Endothelial cell of umbilical vein (primary cell): Measurements from ENCODE around the gene UGT1A3. TPM values are rescaled to one million over a fixed set of nuclear protein-coding genes. Genes with fewer than 3 reads are reported as not detected.

Experiments
- BruUV-seq: library from RNA; stranded (reverse); fragments of 400-500 nt; replicated peaks from 2 replicates; lab custom pipeline; 2021; lab: Mats Ljungman, UMichigan
- CTCF ChIA-PET: fragments of 300-600, 350-600 bp; sonication (Branson Sonifier 250); formaldehyde crosslinking; loops from one replicate; lab custom pipeline; 2021; ENCODE audit warnings: antibody characterized with exemption, inconsistent platforms; lab: Charles Lee
- POLR2A ChIA-PET: fragments of 300-600, 350-600 bp; sonication (Branson Sonifier 250); formaldehyde crosslinking; loops from one replicate; lab custom pipeline; 2021; ENCODE audit warnings: antibody characterized with exemption, inconsistent platforms; lab: Charles Lee
- DNase-seq: peaks from one replicate; pipeline ENCODE4 v3.0.0-alpha.2; 2011; ENCODE audit warnings: low read depth, low spot score
- FAIRE-seq: peaks from 2 replicates; lab custom pipeline; 2011; peaks lifted over from hg19 to GRCh38; lab: Jason Lieb, UNC
- H2AFZ ChIP-seq: 2 replicates; pipeline ENCODE4 v1.6.0; 2012; ENCODE audit warnings: low read depth, low read length, control low read depth, inconsistent platforms
- H3K27ac ChIP-seq: 2 replicates; pipeline ENCODE4 v1.5.1; 2011; ENCODE audit warnings: low read depth, mild to moderate bottlenecking, control low read depth, low read length, moderate library complexity; ENCODE audit not compliant: insufficient read depth
- H3K27me3 ChIP-seq, 2 experiments: 2 replicates each; pipeline versions ENCODE4 v1.6.0 to v1.6.1; 2011; ENCODE audit warnings: low read length in 2 of 2, mixed read lengths in 1 of 2; ENCODE audit not compliant: control insufficient read depth in 2 of 2, insufficient read depth in 2 of 2
- H3K36me3 ChIP-seq, 2 experiments: 2 replicates in 1 of 2; 3 replicates in 1 of 2; pipeline ENCODE4 v1.5.1; 2011; ENCODE audit warnings: low read length in 2 of 2, mild to moderate bottlenecking in 1 of 2, moderate library complexity in 1 of 2; ENCODE audit not compliant: control insufficient read depth in 2 of 2, insufficient read depth in 2 of 2; ENCODE audit errors: extremely low read depth in 1 of 2
- H3K4me1 ChIP-seq: 3 replicates; pipeline ENCODE4 v1.5.1; 2011; ENCODE audit warnings: mild to moderate bottlenecking, low read length; ENCODE audit not compliant: control insufficient read depth, insufficient read depth; ENCODE audit errors: extremely low read depth
- H3K4me2 ChIP-seq: 2 replicates; pipeline ENCODE4 v1.6.1; 2011; ENCODE audit warnings: low read length, control low read depth, mixed read lengths; ENCODE audit not compliant: insufficient read depth
- H3K4me3 ChIP-seq, 3 experiments: fragments of 200-600 bp in 1 of 3; sonication (generic), shearing (Covaris generic) in 1 of 3; replicated peaks in 1 of 3; 2 replicates each; pipeline ENCODE4 v1.5.1; 2011 to 2016; ENCODE audit warnings: control low read depth in 3 of 3, low read length in 3 of 3, mild to moderate bottlenecking in 2 of 3, inconsistent platforms in 1 of 3, low read depth in 1 of 3, moderate library complexity in 1 of 3; ENCODE audit not compliant: insufficient read depth in 1 of 3
- H3K79me2 ChIP-seq: 2 replicates; pipeline ENCODE4 v1.6.0; 2012; ENCODE audit warnings: low read length, inconsistent platforms; ENCODE audit not compliant: control insufficient read depth, insufficient read depth
- H3K9ac ChIP-seq: replicated peaks from 2 replicates; pipeline ENCODE3; 2011; ENCODE audit warnings: low read length, control low read depth; ENCODE audit not compliant: insufficient read depth; ENCODE audit errors: extremely low read depth
- H3K9me1 ChIP-seq: replicated peaks from 3 replicates; pipeline ENCODE4 v1.6.0; 2011; ENCODE audit warnings: mild to moderate bottlenecking, low read length; ENCODE audit not compliant: control insufficient read depth, insufficient read depth; ENCODE audit errors: extremely low read depth
- H3K9me3 ChIP-seq: replicated peaks from 2 replicates; pipeline ENCODE4 v1.5.1; 2012; ENCODE audit warnings: low read length, inconsistent platforms; ENCODE audit not compliant: control insufficient read depth, insufficient read depth
- H4K20me1 ChIP-seq: replicated peaks from 2 replicates; pipeline ENCODE3; 2011; ENCODE audit warnings: mild to moderate bottlenecking, low read length; ENCODE audit not compliant: control insufficient read depth, insufficient read depth; ENCODE audit errors: extremely low read depth
- CTCF ChIP-seq, 2 donors: IDR thresholded peaks; 1 replicate in 1 of 2; 2 replicates in 1 of 2; pipeline ENCODE4 v1.5.1; 2011; ENCODE audit warnings: low read length in 2 of 2, mild to moderate bottlenecking in 2 of 2, moderate library complexity in 2 of 2, control low read depth in 1 of 2, inconsistent platforms in 1 of 2, low read depth in 1 of 2; ENCODE audit not compliant: insufficient read depth in 1 of 2; ENCODE audit errors: extremely low read depth in 1 of 2
- EZH2 ChIP-seq: IDR thresholded peaks from 2 replicates; pipeline ENCODE4 v1.6.1; 2012; ENCODE audit warnings: borderline replicate concordance, low read depth, mild to moderate bottlenecking, moderate library complexity, low read length, inconsistent platforms; ENCODE audit not compliant: severe bottlenecking
- FOS ChIP-seq: IDR thresholded peaks from 2 replicates; pipeline ENCODE4 v1.6.1; 2011; ENCODE audit warnings: mild to moderate bottlenecking, low read length, moderate library complexity, borderline replicate concordance; ENCODE audit not compliant: insufficient read depth
- JUN ChIP-seq: IDR thresholded peaks from 2 replicates; pipeline ENCODE4 v1.6.1; 2011; ENCODE audit warnings: borderline replicate concordance, low read depth; ENCODE audit not compliant: insufficient read length, insufficient read depth
- MAX ChIP-seq: IDR thresholded peaks from 2 replicates; pipeline ENCODE4 v1.6.1; 2011; ENCODE audit not compliant: insufficient read depth, insufficient read length
- MYC ChIP-seq: IDR thresholded peaks from one replicate; pipeline ENCODE4 v1.6.1; 2011; ENCODE audit warnings: mild to moderate bottlenecking, low read depth, low read length
- POLR2A ChIP-seq: IDR thresholded peaks from 2 replicates; pipeline ENCODE4 v1.6.1; 2012; ENCODE audit warnings: low read depth, mild to moderate bottlenecking, control low read depth, low read length
- POLR2AphosphoS5 ChIP-seq: IDR thresholded peaks from 2 replicates; pipeline ENCODE4 v1.6.1; 2012; ENCODE audit warnings: low read depth, mild to moderate bottlenecking, control low read depth, low read length, moderate library complexity; ENCODE audit not compliant: insufficient read depth
- dilution Hi-C: fragments of 300-500 bp; cut with MboI; formaldehyde crosslinking; loops from one replicate; pipeline ENCODE4 v1.15.0; 2019; ENCODE audit warnings: low sequenced_read_pairs; ENCODE audit not compliant: extremely low pct_ligation_motif_present
- intact Hi-C: fragments of 100-400 bp; cut with micrococcal nuclease; formaldehyde crosslinking; loops from one replicate; pipeline ENCODE4 v1.10.0; 2022
- polyA plus RNA-seq, 4 experiments: library from polyadenylated mRNA; depleted of rRNA in 3 of 4; stranded (reverse) in 3 of 4; unstranded in 1 of 4; fragments of >200 nt; gene quantifications; 2 replicates each; pipeline versions ENCODE4 v1.2.1 to v1.2.3, GENCODE V29; 2011 to 2012; ENCODE audit warnings: missing spikeins in 1 of 4
- total RNA-seq: library from RNA; stranded (reverse); gene quantifications from 2 replicates; pipeline ENCODE4 v1.2.3, GENCODE V29; 2021

UGT1A3 gene
- total and polyA plus RNA-seq, 2 donors (not counting 3 experiments of a cell fraction or from before 2014, with no cell fraction given): not detected

GRCh38 chr2:233679196-233679595, 49.6 kb upstream of the UGT1A3 start:
- no peaks in the 10 kb centered on the region for H4K20me1 ChIP-seq
- no peak for TF ChIP-seq FOS
- TF ChIP-seq JUN: no peak
- TF ChIP-seq POLR2AphosphoS5: no peak
- TF ChIP-seq EZH2: no peak
- no peak for TF ChIP-seq CTCF (IDR thresholded peaks at IDR 0.05; ENCODE audit: extremely low read depth in 1 of 2, insufficient read depth in 1 of 2, low read depth in 1 of 2, low read length in 2 of 2)
- no peak for TF ChIP-seq POLR2A
- no peak for TF ChIP-seq MAX
- no peak for TF ChIP-seq MYC
- no peaks in the 10 kb centered on the region for H3K36me3 ChIP-seq
- H3K9ac ChIP-seq: no peak overlapping the region
- DNase-seq (peak; percentile 72), FAIRE-seq (peak; percentile 24)
- no peaks in the 10 kb centered on the region for H3K4me1 ChIP-seq
- no peaks in the 10 kb centered on the region for H3K79me2 ChIP-seq
- H3K4me3 ChIP-seq: no peak overlapping the region
- no TSS peak for BruUV-seq
- H2AFZ ChIP-seq: no peak overlapping the region
- no peak overlapping the region for H3K27ac ChIP-seq
- H3K9me3 ChIP-seq: no peaks in the 10 kb centered on the region
- dilution Hi-C loops: no loop called here
- H3K4me2 ChIP-seq: no peak overlapping the region
- intact Hi-C loops: no loop called here
- POLR2A ChIA-PET: no interaction called here
- H3K9me1 ChIP-seq: no peaks in the 10 kb centered on the region
- CTCF ChIA-PET: no interaction called here
- no peaks in the 10 kb centered on the region for H3K27me3 ChIP-seq
